Pancreas (tissue), 10 donors: ENCODE data around the gene CD52. TPM values are rescaled to one million over a fixed set of nuclear protein-coding genes. Genes with fewer than 3 reads are reported as not detected.
A peak's percentile ranks its signal among the peaks of the same experiment; 100 is the strongest.

Source experiments
- ATAC-seq, 4 donors: fragments of 200-7000 bp; cut with Tn5 transposase; one replicate each; pipeline versions ENCODE4 v1.8.0 to v1.9.1; 2020; ENCODE audit warnings: mild to moderate bottlenecking in 4 of 4, moderate library complexity in 4 of 4
- DNase-seq, 6 donors: peaks; one replicate each; pipeline ENCODE4 v3.0.0-alpha.2; 2020
- FAIRE-seq: peaks from 2 replicates; lab custom pipeline; 2012; peaks lifted over from hg19 to GRCh38; lab: Jason Lieb, UNC
- H3K27ac ChIP-seq, 4 donors: fragments of 200-600 bp; sonication (generic); 1 replicate in 3 of 4; 2 replicates in 1 of 4; pipeline versions ENCODE4 v1.5.0 to v1.8.0; 2020
- H3K27me3 ChIP-seq, 4 donors: fragments of 200-600 bp; one replicate each; pipeline ENCODE4 v1.8.0; 2021
- H3K36me3 ChIP-seq, 3 donors: fragments of 200-600 bp; sonication (generic) in 1 of 3; one replicate each; pipeline versions ENCODE4 v1.5.0 to v1.8.0; 2020 to 2021
- H3K4me1 ChIP-seq, 3 donors: fragments of 200-600 bp; one replicate each; pipeline ENCODE4 v1.8.0; 2021
- H3K4me3 ChIP-seq, 4 donors: fragments of 200-600 bp; sonication (generic) in 2 of 4; one replicate each; pipeline versions ENCODE4 v1.5.0 to v1.8.0; 2020 to 2021
- H3K9me3 ChIP-seq, 4 donors: fragments of 200-600 bp; one replicate each; pipeline ENCODE4 v1.8.0; 2021
- CTCF ChIP-seq, 4 donors: fragments of 200-600 bp; sonication (generic) in 3 of 4; IDR thresholded peaks; one replicate each; pipeline versions ENCODE4 v1.5.0 to v1.8.0; 2021; ENCODE audit warnings: antibody characterized with exemption in 4 of 4
- WGBS, 2 donors: extraction: QIAGEN DNeasy Blood & Tissue Kit; methylation state at CpG; one replicate each; pipeline ENCODE4 v1.1.7; 2013; 5-methylcytosine and 5-hydroxymethylcytosine counted together
- intact Hi-C, 3 donors: fragments of 100-400 bp; cut with DNase I; formaldehyde crosslinking; loops; one replicate each; pipeline versions ENCODE4 v1.11.1 to v1.14.2; 2022
- polyA plus RNA-seq, 2 donors: library from polyadenylated mRNA; stranded (reverse); fragments of 200-250 nt; gene quantifications; one replicate each; pipeline ENCODE4 v1.2.3, GENCODE V29; 2013
- total RNA-seq, 6 donors: library from RNA; stranded (reverse); fragmentation: NEBNext Ultra II Directional in 4 of 6; extraction: Animal tissue kit (Norgen Biotek cat#: 25700) in 4 of 6; gene quantifications; one replicate each; pipeline versions ENCODE4 v1.2.1 to v1.2.4, GENCODE V29; 2021 to 2023
- donor health status: healthy with polysubstance abuse.
- donor health status: DM: no; HTN: no; CAD: no; lungs with moderate emphysema.
- donor health status: DM: no; HTN: no; CAD: no.
- donor health status: control.
- donor health status: control.
- donor health status: Bipolar disorder and iron deficiency.
- donor health status: DM: yes; HTN: yes; CAD: no.
- donor health status: DM: no; HTN: no; CAD: no.
- donor health status: DM: no; HTN: no; CAD: no.
- donor health status: DM: yes; HTN: yes; CAD: no.

Gene CD52
- total and polyA plus RNA-seq, 8 donors: 0.98 to 13.0 (median 3.5) TPM

- Histone ChIP-seq H3K27ac (peak overlapping the region; percentile 63 to 93 (median 89)), H3K4me1 (peaks cover 33 to 46% (median 36%) of the 10 kb centered on the region in 3 donors), H3K4me3 (no peak overlapping the region), H3K27me3 (no peaks in the 10 kb centered on the region), H3K36me3 (no peaks in the 10 kb centered on the region), H3K9me3 (no peaks in the 10 kb centered on the region)
- FAIRE-seq (peak; percentile 51), DNase-seq (peak in 5 of 6 donors; percentile 77 to 87 (median 84)), ATAC-seq (peak; percentile 47 to 78 (median 67))
- WGBS, 2 donors: 36% methylated on average over 3 of the region's 3 CpGs
- intact Hi-C loops: loop anchor here in 1 of 3 donors (5.0 kb wide), 1 partner anchor 41 kb away; the partner anchor contains the start of gene CD52
- TF ChIP-seq CTCF (IDR thresholded peaks at IDR 0.05): peak in 3 of 4 donors; percentile 61 to 71 (median 70)
These were observed 42.0 kb upstream of the CD52 start for GRCh38 chr1:26275580-26276431.

DNA sequence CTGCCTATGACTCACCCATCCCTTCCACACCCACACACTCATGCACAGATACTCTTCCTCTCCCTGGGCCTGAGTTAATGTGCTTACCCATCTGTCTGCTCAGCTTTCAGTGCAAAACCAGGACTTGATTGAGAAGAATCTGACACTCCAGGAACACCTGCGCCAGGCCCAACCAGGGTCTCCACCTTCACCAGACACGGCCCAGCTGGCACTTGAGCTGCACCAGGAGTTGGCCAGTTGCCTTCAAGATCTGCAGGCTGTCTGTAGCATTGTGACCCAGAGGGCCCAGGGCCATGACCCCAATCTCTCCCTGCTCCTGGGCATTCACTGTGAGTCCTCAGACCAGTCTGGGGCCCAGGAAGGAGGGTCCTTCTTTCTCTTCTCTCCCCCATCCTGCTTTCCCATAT lies 41.3 kb upstream of the CD52 start:
- DNase-seq: peak in 3 of 6 donors; percentile 33 to 70 (median 44)
- no peak for FAIRE-seq
- 50 to 58% methylated on average over 2 of the region's 2 CpGs for whole genome bisulfite sequencing, 2 donors
- no peaks in the 10 kb centered on the region for H3K36me3 ChIP-seq
- no peak overlapping the region for H3K4me3 ChIP-seq
- H3K27me3 ChIP-seq: no peaks in the 10 kb centered on the region
- intact Hi-C loops: loop anchor here in 1 of 3 donors (5.0 kb wide), 1 partner anchor 41 kb away; the partner anchor contains the start of gene CD52
- H3K9me3 ChIP-seq: no peaks in the 10 kb centered on the region
- peaks cover 33 to 52% (median 36%) of the 10 kb centered on the region in 3 donors for H3K4me1 ChIP-seq
- peak overlapping the region; percentile 62 to 93 (median 89) for H3K27ac ChIP-seq
- ATAC-seq: no peak
- TF ChIP-seq CTCF (IDR thresholded peaks at IDR 0.05): no peak

GRCh38 chr1:26277261-26277661 lies 40.5 kb upstream of the CD52 start:
- FAIRE-seq: no peak
- Histone ChIP-seq H3K36me3 (no peaks in the 10 kb centered on the region), H3K9me3 (no peaks in the 10 kb centered on the region), H3K4me3 (no peak overlapping the region), H3K27ac (peak overlapping the region; percentile 62 to 93 (median 89)), H3K27me3 (no peaks in the 10 kb centered on the region), H3K4me1 (peaks cover 33 to 53% (median 36%) of the 10 kb centered on the region in 3 donors)
- intact Hi-C loops: loop anchor here in 1 of 3 donors (5.0 kb wide), 1 partner anchor 40 kb away; the partner anchor contains the start of gene CD52
- peak; percentile 15 to 52 (median 36) for ATAC-seq
- peak in 3 of 6 donors; percentile 39 to 50 (median 46) for DNase-seq
- no peak for TF ChIP-seq CTCF (IDR thresholded peaks at IDR 0.05)
- 14 to 16% methylated on average over 3 of the region's 3 CpGs for WGBS, 2 donors

GRCh38 chr1:26277719-26278118 lies 40.0 kb upstream of the CD52 start:
- TF ChIP-seq CTCF (IDR thresholded peaks at IDR 0.05): no peak
- no peak for FAIRE-seq
- WGBS, 2 donors: 24 to 56% methylated on average over 1 of the region's 1 CpG
- Histone ChIP-seq H3K36me3 (no peaks in the 10 kb centered on the region), H3K27ac (peak overlapping the region; percentile 62 to 93 (median 89)), H3K9me3 (no peaks in the 10 kb centered on the region), H3K27me3 (no peaks in the 10 kb centered on the region), H3K4me3 (no peak overlapping the region), H3K4me1 (peaks cover 33 to 53% (median 36%) of the 10 kb centered on the region in 3 donors)
- DNase-seq: no peak
- ATAC-seq: no peak
- intact Hi-C loops: loop anchor here in 1 of 3 donors (5.0 kb wide), 1 partner anchor 40 kb away; the partner anchor contains the start of gene CD52
